HEK293 (cell line): ENCODE data around the gene OR1I1.

Experiments
- MZF1 ChIP-seq: fragments of 450-650 bp; formaldehyde crosslinking; IDR thresholded peaks from 2 replicates; pipeline ENCODE4 v1.5.1; 2017; ENCODE audit warnings: missing biosample characterization, missing genetic modification characterization, borderline replicate concordance
- OVOL3 ChIP-seq: fragments of 450-650 bp; formaldehyde crosslinking; IDR thresholded peaks from 2 replicates; pipeline ENCODE4 v1.5.1; 2016; ENCODE audit warnings: missing biosample characterization, missing genetic modification characterization
- SP3 ChIP-seq: fragments of 450-650 bp; formaldehyde crosslinking; IDR thresholded peaks from 2 replicates; pipeline ENCODE4 v1.5.1; 2016; ENCODE audit warnings: missing biosample characterization, missing genetic modification characterization
- YY2 ChIP-seq: fragments of 450-650 bp; formaldehyde crosslinking; IDR thresholded peaks from 2 replicates; pipeline ENCODE4 v1.5.1; 2016; ENCODE audit warnings: missing biosample characterization, missing genetic modification characterization
- ZBTB17 ChIP-seq: fragments of 450-650 bp; formaldehyde crosslinking; IDR thresholded peaks from 2 replicates; pipeline ENCODE4 v1.5.1; 2016; ENCODE audit warnings: missing biosample characterization, missing genetic modification characterization
- ZBTB48 ChIP-seq: fragments of 450-650 bp; formaldehyde crosslinking; IDR thresholded peaks from 2 replicates; pipeline ENCODE4 v1.5.1; 2016; ENCODE audit warnings: missing biosample characterization, missing genetic modification characterization
- ZNF133 ChIP-seq: fragments of 450-650 bp; formaldehyde crosslinking; IDR thresholded peaks from 2 replicates; pipeline ENCODE4 v1.5.1; 2016; ENCODE audit warnings: missing biosample characterization, missing genetic modification characterization
- ZNF174 ChIP-seq: fragments of 450-650 bp; formaldehyde crosslinking; IDR thresholded peaks from 2 replicates; pipeline ENCODE4 v1.5.0; 2017; ENCODE audit warnings: missing biosample characterization, mild to moderate bottlenecking, missing genetic modification characterization
- ZNF266 ChIP-seq: fragments of 450-650 bp; formaldehyde crosslinking; IDR thresholded peaks from 2 replicates; pipeline ENCODE4 v1.5.1; 2016; ENCODE audit warnings: missing biosample characterization, missing genetic modification characterization, low read depth
- ZNF292 ChIP-seq: fragments of 450-650 bp; formaldehyde crosslinking; IDR thresholded peaks from 2 replicates; pipeline ENCODE4 v1.5.1; 2016; ENCODE audit warnings: low read depth, missing biosample characterization, missing genetic modification characterization, borderline replicate concordance
- ZNF335 ChIP-seq: fragments of 450-650 bp; formaldehyde crosslinking; conservative IDR thresholded peaks from 2 replicates; pipeline ENCODE4 v1.5.1; 2016; ENCODE audit warnings: missing biosample characterization, missing genetic modification characterization
- ZNF354C ChIP-seq: fragments of 450-650 bp; formaldehyde crosslinking; IDR thresholded peaks from 2 replicates; pipeline ENCODE4 v1.5.1; 2016; ENCODE audit warnings: missing biosample characterization, missing genetic modification characterization, low read depth, borderline replicate concordance
- ZNF394 ChIP-seq: fragments of 450-650 bp; formaldehyde crosslinking; IDR thresholded peaks from 2 replicates; pipeline ENCODE4 v1.5.1; 2016; ENCODE audit warnings: missing biosample characterization, missing genetic modification characterization, mild to moderate bottlenecking, moderate library complexity, borderline replicate concordance
- ZNF423 ChIP-seq: fragments of 450-650 bp; formaldehyde crosslinking; IDR thresholded peaks from 2 replicates; pipeline ENCODE4 v1.5.1; 2016; ENCODE audit warnings: missing biosample characterization, missing genetic modification characterization
- ZNF473 ChIP-seq: fragments of 450-650 bp; formaldehyde crosslinking; IDR thresholded peaks from 2 replicates; pipeline ENCODE4 v1.5.1; 2017; ENCODE audit warnings: missing biosample characterization, missing genetic modification characterization
- ZNF624 ChIP-seq: fragments of 450-650 bp; formaldehyde crosslinking; IDR thresholded peaks from 2 replicates; pipeline ENCODE4 v1.5.1; 2017; ENCODE audit warnings: missing biosample characterization, missing genetic modification characterization
- ZNF768 ChIP-seq: fragments of 450-650 bp; formaldehyde crosslinking; IDR thresholded peaks from 2 replicates; pipeline ENCODE4 v1.5.1; 2018; ENCODE audit warnings: missing biosample characterization, mild to moderate bottlenecking, missing genetic modification characterization
- ZNF837 ChIP-seq: fragments of 450-650 bp; formaldehyde crosslinking; IDR thresholded peaks from 2 replicates; pipeline ENCODE4 v1.5.1; 2016; ENCODE audit warnings: missing biosample characterization, missing genetic modification characterization
- ZSCAN5A ChIP-seq: fragments of 450-650 bp; formaldehyde crosslinking; IDR thresholded peaks from 2 replicates; pipeline ENCODE4 v1.5.1; 2016; ENCODE audit warnings: missing biosample characterization, missing genetic modification characterization
- TF ChIP-seq, protein P1 (sequence below): fragments of 450-650 bp; formaldehyde crosslinking; optimal IDR thresholded peaks from 2 replicates; pipeline ENCODE3; 2016; ENCODE audit warnings: missing biosample characterization, mild to moderate bottlenecking, missing genetic modification characterization
- TF ChIP-seq, protein P2 (sequence below): fragments of 450-650 bp; formaldehyde crosslinking; IDR thresholded peaks from 2 replicates; pipeline ENCODE4 v1.5.1; 2016; ENCODE audit warnings: missing biosample characterization, missing genetic modification characterization
- TF ChIP-seq, protein P3 (sequence below): fragments of 450-650 bp; formaldehyde crosslinking; IDR thresholded peaks from 2 replicates; pipeline ENCODE4 v1.5.0; 2017; ENCODE audit warnings: missing biosample characterization, missing genetic modification characterization, borderline replicate concordance
- TF ChIP-seq, protein P4 (sequence below): fragments of 450-650 bp; formaldehyde crosslinking; IDR thresholded peaks from 2 replicates; pipeline ENCODE4 v1.5.1; 2016; ENCODE audit warnings: missing biosample characterization, missing genetic modification characterization
- TF ChIP-seq, protein P5 (sequence below): fragments of 450-650 bp; formaldehyde crosslinking; IDR thresholded peaks from 2 replicates; pipeline ENCODE4 v1.5.1; 2016; ENCODE audit warnings: missing biosample characterization, missing genetic modification characterization
- TF ChIP-seq, protein P6 (sequence below): sonication (generic); formaldehyde crosslinking; IDR thresholded peaks from 2 replicates; pipeline ENCODE4 v1.8.1; 2022; ENCODE audit warnings: mild to moderate bottlenecking, moderate library complexity, missing genetic modification reagents

The OR1I1 gene

DNA sequence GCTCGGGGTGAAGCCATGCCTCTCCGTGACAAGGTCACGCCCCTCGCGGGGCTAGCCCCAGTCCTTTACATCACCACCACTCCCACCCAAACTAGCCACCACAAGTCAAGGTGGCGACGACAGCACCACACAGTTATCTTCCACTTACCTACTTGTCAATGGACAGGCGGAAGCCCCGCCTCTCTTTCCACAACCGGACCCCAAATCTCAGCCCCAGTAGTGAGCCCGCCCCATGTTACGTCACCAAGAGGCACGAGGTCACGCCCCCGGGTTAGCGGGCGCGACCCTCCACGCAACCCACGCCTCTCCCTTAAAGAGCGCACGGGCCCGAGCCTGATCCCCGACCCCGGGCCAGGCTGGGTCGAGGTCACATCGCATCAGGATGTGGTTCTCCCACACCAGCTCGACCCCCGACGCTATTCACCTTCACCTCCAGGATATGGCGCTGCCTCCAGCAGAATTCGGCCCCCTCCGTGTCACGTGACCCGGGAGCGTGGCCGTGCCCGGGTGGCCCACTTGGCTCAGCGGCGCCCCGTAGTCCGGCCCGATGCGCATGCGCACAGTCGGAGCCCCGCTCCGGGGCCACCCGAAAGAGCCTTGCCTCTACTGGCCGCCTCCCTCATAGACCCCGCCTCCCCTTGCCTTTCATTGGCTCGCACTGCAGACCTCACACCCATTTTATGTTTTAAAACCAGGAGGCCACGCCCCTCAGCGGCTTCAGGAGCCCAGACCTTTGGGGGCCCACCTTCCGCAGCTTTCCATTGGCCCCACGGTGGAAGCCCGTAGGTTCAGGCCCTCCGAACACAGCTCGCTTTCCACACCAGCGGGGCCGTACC lies 43.4 kb downstream of the OR1I1 start (continued):
- no peak for TF ChIP-seq ZNF292 (tag by site-specific recombination)
- TF ChIP-seq, protein P1, sequence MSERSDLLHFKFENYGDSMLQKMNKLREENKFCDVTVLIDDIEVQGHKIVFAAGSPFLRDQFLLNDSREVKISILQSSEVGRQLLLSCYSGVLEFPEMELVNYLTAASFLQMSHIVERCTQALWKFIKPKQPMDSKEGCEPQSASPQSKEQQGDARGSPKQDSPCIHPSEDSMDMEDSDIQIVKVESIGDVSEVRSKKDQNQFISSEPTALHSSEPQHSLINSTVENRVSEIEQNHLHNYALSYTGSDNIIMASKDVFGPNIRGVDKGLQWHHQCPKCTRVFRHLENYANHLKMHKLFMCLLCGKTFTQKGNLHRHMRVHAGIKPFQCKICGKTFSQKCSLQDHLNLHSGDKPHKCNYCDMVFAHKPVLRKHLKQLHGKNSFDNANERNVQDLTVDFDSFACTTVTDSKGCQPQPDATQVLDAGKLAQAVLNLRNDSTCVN (tag by site-specific recombination) = peak; percentile 94
- no peak for TF ChIP-seq ZNF354C
- no peak for TF ChIP-seq OVOL3 (tag by site-specific recombination)
- peak; percentile 79 for TF ChIP-seq ZBTB48
- TF ChIP-seq, protein P2, sequence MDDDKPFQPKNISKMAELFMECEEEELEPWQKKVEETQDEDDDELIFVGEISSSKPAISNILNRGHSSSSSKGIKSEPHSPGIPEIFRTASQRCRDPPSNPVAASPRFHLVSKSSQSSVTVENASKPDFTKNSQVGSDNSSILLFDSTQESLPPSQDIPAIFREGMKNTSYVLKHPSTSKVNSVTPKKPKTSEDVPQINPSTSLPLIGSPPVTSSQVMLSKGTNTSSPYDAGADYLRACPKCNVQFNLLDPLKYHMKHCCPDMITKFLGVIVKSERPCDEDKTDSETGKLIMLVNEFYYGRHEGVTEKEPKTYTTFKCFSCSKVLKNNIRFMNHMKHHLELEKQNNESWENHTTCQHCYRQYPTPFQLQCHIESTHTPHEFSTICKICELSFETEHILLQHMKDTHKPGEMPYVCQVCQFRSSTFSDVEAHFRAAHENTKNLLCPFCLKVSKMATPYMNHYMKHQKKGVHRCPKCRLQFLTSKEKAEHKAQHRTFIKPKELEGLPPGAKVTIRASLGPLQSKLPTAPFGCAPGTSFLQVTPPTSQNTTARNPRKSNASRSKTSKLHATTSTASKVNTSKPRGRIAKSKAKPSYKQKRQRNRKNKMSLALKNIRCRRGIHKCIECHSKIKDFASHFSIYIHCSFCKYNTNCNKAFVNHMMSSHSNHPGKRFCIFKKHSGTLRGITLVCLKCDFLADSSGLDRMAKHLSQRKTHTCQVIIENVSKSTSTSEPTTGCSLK (tag by site-specific recombination) = no peak
- TF ChIP-seq ZNF423 = no peak
- TF ChIP-seq MZF1 = no peak
- TF ChIP-seq, protein P3, sequence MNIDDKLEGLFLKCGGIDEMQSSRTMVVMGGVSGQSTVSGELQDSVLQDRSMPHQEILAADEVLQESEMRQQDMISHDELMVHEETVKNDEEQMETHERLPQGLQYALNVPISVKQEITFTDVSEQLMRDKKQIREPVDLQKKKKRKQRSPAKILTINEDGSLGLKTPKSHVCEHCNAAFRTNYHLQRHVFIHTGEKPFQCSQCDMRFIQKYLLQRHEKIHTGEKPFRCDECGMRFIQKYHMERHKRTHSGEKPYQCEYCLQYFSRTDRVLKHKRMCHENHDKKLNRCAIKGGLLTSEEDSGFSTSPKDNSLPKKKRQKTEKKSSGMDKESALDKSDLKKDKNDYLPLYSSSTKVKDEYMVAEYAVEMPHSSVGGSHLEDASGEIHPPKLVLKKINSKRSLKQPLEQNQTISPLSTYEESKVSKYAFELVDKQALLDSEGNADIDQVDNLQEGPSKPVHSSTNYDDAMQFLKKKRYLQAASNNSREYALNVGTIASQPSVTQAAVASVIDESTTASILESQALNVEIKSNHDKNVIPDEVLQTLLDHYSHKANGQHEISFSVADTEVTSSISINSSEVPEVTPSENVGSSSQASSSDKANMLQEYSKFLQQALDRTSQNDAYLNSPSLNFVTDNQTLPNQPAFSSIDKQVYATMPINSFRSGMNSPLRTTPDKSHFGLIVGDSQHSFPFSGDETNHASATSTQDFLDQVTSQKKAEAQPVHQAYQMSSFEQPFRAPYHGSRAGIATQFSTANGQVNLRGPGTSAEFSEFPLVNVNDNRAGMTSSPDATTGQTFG (tag by site-specific recombination) = no peak
- TF ChIP-seq, protein P4, sequence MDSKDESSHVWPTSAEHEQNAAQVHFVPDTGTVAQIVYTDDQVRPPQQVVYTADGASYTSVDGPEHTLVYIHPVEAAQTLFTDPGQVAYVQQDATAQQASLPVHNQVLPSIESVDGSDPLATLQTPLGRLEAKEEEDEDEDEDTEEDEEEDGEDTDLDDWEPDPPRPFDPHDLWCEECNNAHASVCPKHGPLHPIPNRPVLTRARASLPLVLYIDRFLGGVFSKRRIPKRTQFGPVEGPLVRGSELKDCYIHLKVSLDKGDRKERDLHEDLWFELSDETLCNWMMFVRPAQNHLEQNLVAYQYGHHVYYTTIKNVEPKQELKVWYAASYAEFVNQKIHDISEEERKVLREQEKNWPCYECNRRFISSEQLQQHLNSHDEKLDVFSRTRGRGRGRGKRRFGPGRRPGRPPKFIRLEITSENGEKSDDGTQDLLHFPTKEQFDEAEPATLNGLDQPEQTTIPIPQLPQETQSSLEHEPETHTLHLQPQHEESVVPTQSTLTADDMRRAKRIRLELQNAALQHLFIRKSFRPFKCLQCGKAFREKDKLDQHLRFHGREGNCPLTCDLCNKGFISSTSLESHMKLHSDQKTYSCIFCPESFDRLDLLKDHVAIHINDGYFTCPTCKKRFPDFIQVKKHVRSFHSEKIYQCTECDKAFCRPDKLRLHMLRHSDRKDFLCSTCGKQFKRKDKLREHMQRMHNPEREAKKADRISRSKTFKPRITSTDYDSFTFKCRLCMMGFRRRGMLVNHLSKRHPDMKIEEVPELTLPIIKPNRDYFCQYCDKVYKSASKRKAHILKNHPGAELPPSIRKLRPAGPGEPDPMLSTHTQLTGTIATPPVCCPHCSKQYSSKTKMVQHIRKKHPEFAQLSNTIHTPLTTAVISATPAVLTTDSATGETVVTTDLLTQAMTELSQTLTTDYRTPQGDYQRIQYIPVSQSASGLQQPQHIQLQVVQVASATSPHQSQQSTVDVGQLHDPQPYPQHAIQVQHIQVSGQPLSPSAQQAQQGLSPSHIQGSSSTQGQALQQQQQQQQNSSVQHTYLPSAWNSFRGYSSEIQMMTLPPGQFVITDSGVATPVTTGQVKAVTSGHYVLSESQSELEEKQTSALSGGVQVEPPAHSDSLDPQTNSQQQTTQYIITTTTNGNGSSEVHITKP = peak; percentile 80
- TF ChIP-seq ZNF624 (tag by site-specific recombination) = no peak
- no peak for TF ChIP-seq ZNF174 (tag by site-specific recombination)
- TF ChIP-seq ZNF473 (tag by site-specific recombination) = no peak
- TF ChIP-seq ZSCAN5A (tag by site-specific recombination) = peak; percentile 90; the same call in 1 of the 2 replicates
- peak; percentile 45; the same call in 1 of the 2 replicates for TF ChIP-seq ZBTB17 (tag by site-specific recombination)
- no peak for TF ChIP-seq ZNF133 (tag by site-specific recombination)
- TF ChIP-seq ZNF266 (tag by site-specific recombination) = no peak
- peak; percentile 90 for TF ChIP-seq SP3 (tag by site-specific recombination)
- TF ChIP-seq ZNF335 = peak; percentile 96
- peak; percentile 38; the same call in 1 of the 2 replicates for TF ChIP-seq ZNF394 (tag by site-specific recombination)
- 0 out of 2 replicates have a peak, but pooled peaks have one; percentile 13 for TF ChIP-seq YY2 (tag by site-specific recombination)
- TF ChIP-seq, protein P5, sequence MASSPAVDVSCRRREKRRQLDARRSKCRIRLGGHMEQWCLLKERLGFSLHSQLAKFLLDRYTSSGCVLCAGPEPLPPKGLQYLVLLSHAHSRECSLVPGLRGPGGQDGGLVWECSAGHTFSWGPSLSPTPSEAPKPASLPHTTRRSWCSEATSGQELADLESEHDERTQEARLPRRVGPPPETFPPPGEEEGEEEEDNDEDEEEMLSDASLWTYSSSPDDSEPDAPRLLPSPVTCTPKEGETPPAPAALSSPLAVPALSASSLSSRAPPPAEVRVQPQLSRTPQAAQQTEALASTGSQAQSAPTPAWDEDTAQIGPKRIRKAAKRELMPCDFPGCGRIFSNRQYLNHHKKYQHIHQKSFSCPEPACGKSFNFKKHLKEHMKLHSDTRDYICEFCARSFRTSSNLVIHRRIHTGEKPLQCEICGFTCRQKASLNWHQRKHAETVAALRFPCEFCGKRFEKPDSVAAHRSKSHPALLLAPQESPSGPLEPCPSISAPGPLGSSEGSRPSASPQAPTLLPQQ (tag by site-specific recombination) = peak; percentile 98
- TF ChIP-seq, protein P6, sequence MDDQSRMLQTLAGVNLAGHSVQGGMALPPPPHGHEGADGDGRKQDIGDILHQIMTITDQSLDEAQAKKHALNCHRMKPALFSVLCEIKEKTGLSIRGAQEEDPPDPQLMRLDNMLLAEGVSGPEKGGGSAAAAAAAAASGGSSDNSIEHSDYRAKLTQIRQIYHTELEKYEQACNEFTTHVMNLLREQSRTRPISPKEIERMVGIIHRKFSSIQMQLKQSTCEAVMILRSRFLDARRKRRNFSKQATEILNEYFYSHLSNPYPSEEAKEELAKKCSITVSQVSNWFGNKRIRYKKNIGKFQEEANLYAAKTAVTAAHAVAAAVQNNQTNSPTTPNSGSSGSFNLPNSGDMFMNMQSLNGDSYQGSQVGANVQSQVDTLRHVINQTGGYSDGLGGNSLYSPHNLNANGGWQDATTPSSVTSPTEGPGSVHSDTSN (CRISPR knock-in tag) = no peak
- no peak for TF ChIP-seq ZNF768 (tag by site-specific recombination)
- no peak for TF ChIP-seq ZNF837 (tag by site-specific recombination)
